ENCODE measurements around the gene DIPK1A. TPM values are rescaled to one million over a fixed set of nuclear protein-coding genes. Genes with fewer than 3 reads are reported as not detected.

Gene DIPK1A
- total RNA-seq, 1 donor from 2014 or later: 26.5 TPM

DNA sequence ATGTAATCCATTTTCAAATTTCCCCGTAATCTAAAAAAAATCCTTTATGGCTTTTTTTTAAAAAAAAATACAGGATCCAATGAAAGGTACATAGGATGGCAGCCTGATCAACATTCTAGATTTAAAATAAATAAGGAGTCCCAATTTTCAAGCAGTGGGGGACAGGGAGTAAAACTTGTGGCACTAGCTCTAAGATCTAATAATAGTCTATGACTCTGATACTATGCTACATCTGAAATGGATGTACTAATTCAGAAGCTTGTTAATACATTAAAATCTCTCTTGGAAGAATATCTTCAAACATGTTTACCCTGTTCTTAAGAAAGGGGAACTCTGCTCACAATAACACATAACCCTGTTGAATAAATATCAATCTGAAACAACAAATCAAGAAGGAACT lies 8.5 kb downstream of the DIPK1A start:
- no peak for DNase-seq

DNA sequence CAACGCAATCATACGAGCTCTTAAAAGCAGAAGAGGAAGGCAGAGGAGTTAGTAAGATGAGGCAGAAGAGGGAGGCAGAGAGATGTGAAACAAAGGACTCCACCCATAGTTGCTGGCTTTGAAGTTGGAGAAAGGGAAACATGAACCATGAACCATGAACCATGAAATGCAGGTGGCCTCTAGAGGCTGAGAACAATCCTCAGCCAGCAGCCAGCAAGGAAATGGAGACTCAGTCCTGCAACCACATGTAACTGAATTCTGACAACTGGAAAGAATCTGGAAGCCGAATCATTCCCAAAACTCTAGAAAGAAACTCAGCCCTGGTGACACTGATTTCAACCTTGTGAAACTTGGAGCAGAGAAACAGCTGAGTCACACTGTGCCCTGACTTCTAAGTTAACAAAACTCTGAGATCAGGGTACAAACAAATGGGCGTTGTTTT lies 10.1 kb downstream of the DIPK1A start:
- DNase-seq: no peak

DNA sequence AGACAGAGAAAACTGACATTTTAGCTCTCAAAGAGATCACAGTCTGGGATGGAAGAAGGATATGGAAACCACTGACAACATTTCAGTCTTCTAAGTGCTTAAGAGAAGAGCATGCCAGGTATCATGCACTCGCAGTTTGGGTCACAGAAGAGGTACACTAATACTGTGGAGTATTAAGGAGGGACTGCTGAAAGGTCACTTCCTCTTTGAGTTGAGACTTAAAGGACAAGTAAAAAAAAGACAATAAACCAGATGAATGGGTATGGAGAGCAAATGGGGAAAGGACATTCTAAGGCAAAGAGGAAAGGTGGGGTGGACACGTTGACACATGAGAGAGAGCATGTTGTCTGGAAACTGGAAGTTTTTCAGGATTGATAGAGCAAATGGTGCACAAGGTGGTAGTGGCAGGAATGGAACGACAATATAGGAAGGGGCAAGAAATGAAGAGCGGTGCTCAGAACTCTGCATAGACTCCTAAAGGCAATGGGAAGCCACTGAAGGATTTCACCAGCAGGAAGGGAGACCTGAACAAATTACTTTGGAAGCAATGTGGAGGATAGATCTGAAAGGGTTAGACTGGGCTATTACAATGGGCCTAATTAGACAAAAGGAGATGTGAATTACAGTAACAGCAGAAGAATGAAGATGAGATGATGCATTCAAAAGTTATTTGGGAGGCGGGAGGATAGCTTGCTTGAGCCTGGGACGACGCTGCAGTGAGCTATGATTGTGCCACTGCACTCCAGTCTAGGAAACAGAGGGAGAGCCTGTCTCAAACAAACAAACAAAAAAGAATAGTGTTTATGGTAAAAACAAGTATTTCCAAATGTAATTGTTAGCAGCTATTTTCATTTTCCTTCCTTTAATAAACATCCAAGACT lies 11.1 kb downstream of the DIPK1A start:
- no peak for DNase-seq

DNA sequence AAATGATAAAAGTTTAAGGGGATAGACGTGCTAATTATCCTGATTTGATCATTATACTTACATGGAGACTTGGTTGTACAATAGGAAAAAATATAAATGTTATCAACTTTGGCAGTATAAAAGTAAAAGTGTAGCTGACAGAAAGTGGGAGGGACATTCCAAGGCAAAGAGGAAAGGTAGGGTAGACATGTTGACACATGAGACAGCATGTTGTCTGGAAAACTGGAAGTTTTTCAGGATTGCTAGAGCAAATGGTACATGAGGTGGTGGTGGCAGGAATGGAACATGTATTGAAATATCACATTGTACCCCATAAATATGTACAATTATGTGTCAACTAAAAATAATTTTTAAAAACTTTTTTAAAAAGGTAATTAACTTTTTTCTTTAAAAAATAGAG lies 13.2 kb downstream of the DIPK1A start:
- DNase-seq: no peak

- no peak for DNase-seq
These were observed 15.5 kb downstream of the DIPK1A start for GRCh38 chr1:92945748-92946270.

- DNase-seq: no peak
These were observed 16.1 kb downstream of the DIPK1A start for GRCh38 chr1:92944901-92945747.

DNA sequence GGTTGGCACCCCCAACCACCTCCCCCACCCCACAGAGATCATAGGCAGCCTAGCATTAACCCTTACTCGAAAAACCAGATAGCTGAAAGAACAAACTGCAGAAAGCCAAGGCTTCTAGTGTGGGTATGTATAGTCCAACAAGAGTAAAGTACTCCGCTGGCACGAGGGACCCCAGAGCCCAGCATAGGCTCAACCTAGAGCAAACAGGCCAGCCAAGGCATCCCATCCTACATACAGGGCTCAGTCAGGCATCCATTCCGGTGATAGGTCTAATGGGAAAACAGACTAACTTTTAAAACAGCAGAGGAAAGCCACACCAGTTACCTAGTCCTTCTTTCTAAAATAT lies 17.8 kb downstream of the DIPK1A start:
- DNase-seq: no peak

- DNase-seq: no peak
These were observed 20.7 kb downstream of the DIPK1A start for GRCh38 chr1:92940541-92940940.

- no peak for DNase-seq
These were observed 23.5 kb downstream of the DIPK1A start for GRCh38 chr1:92937731-92938130.

DNA sequence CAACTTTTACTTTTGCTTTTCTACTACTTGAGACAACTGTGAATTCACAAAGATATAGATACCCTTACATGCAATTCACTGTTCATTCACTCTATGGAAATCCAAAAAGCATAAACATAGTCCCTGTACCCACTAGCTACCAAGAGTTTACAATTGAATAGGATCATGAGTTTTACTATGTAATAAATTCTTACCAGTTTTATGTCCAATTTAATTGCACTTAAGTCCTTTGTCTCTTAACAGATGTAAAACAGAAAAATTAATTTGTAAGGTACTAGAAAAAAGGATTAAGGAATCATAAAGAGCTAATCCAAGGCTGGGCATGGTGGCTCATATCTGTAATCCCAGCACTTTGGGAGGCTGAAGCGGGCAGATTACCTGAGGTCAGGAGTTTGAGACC lies 24.4 kb downstream of the DIPK1A start:
- DNase-seq: no peak

DNA sequence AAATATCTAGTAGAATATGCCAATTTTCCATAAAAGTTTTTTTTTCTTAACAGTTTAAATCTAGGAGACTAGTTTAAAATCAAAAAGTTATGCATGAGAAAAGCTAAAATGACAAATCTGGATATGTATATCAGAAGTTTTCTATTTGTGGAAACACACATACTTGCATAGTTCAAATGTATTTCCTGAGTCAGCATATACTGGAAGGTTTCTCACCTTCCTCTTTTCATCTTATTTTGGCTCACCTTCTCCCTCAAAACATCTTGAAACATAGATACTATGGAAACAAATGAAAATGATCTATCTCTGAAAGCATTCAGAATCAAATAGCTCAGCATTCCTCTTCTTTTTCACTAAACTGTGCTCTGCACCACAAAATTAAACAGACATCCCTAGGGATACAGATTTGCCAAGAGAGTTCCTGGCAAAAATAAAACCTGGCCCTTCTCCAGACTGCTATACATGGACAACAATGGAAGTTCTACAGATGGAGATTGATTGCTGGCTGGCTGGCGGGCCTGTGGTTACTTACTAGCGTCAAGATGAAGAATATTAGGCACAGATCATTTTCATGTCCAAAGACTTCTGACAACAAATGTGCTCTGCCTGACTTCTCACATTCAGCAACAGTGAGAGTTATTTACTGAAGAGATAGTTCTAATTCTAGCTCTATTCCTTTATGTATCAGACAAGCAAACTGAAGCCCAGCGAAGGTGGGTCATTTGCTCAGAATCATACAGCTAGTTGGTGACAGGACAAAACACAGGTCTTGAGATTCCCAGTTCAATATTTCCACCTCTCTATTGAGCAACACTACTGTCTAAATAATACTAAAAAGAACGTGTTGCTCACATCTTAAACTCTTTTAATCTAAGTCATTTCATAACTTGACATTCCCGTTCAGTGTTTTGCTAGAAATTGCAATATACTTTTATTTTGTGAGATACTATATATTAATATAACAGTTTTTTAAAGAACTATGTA lies 26.6 kb downstream of the DIPK1A start:
- DNase-seq: peak; percentile 47

GRCh38 chr1:92933459-92933858 lies 27.8 kb downstream of the DIPK1A start:
- no peak for DNase-seq

DNA sequence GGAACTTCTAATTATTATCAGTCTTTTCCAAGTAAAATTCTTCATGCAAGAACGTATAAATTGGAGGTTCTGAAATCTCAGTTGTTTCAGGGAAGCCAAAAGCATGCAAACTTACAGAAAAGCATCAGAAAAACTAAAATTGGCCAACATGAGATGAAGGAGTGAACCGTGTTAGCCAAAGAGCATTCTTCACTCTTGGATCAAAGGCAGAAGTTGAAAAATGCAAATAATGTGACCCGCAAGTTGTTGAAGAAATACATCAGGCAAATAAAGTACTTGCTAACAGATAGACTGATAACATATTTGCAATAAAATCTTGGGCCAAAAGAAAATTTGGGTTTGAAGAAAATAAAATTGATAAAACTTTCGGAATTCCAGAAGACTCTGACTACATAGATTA lies 29.6 kb downstream of the DIPK1A start:
- no peak for DNase-seq

DNA sequence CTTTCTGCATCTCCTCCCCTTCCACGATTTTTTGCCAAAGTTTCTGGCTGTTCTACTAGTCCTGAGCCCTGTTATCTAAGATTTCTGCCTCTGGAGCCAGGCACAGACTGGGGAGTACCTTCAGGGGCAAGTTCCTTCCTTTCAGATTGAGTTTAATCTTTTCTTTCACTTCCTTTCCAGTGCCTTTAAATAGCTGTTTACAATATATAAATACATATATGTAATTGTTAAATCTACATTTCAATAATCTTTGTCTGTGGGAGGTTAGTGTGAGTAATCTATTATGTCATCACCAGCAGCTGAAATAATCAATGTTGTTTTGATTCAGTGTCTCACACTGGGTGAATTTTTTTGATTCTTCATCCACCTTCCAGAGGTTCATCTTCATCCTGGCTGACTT lies 31.8 kb downstream of the DIPK1A start:
- DNase-seq: no peak

- no peak for DNase-seq
These were observed 33.4 kb downstream of the DIPK1A start for GRCh38 chr1:92927870-92928269.

DNA sequence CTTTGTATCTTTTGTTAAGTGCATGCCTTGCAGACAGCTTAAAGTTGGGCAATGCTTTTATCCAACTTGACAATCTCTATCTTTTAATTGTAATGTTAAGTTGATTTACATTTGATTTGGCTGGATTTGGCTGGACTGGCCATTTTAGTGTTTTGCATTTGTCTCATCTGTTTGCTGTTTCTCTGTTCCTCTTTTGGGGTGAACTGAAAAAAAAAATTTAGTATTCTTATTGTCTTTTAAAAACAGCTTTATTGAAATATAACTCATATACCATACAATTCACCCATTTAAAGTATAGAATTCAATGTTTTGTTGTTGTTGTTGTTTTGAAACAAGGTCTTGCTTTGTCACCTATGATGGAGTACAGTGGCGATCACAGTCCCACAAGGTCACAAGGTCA lies 34.4 kb downstream of the DIPK1A start:
- no peak for DNase-seq

DNA sequence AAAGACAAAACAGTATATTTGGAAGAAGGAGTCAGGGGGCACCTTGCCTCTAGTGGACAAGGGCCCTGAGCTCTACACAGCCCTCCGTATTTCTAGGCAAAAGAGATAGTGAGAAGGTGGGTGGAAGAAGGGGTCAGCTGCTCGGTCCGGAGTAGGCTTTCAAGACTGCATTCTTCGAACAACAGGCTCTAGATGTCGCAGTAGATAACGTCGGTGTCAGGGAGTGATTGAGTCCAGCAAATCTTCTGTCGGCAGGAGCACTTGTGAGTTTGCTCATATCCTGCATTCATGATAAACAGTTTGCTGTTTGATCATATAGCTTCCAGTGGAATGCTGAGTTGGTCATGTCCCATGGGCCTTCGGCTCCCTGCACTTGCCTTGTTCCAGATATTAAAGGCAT lies 36.8 kb downstream of the DIPK1A start:
- no peak for DNase-seq

DNA sequence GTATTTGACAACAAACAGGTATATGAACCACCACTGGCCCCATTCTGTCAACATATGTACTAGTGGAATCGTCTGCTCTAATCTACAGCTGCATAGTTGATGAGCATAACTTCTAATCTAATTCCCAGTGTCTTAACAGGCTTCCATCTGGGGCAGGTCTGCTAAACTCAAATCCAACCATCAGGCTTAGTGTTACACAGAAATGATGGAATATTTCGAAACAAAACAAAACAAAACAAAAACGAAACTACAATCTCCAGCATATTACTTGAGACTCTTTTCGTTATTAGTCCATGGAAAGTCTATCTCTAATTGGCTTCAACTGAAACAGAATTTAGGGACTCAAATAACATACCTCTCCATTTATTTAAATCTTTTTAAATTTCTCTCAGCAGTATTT lies 37.6 kb downstream of the DIPK1A start:
- no peak for DNase-seq

- no peak for DNase-seq
These were observed 38.8 kb downstream of the DIPK1A start for GRCh38 chr1:92922356-92923035.

- no peak for DNase-seq
These were observed 39.9 kb downstream of the DIPK1A start for GRCh38 chr1:92921031-92922023.
